ENCODE results near the gene PEMT. TPM values are rescaled to one million over a fixed set of nuclear protein-coding genes. Genes with fewer than 3 reads are reported as not detected.

The PEMT gene
- total RNA-seq, 1 donor from 2014 or later: 12.2 TPM

- TF ChIP-seq, protein P1, sequence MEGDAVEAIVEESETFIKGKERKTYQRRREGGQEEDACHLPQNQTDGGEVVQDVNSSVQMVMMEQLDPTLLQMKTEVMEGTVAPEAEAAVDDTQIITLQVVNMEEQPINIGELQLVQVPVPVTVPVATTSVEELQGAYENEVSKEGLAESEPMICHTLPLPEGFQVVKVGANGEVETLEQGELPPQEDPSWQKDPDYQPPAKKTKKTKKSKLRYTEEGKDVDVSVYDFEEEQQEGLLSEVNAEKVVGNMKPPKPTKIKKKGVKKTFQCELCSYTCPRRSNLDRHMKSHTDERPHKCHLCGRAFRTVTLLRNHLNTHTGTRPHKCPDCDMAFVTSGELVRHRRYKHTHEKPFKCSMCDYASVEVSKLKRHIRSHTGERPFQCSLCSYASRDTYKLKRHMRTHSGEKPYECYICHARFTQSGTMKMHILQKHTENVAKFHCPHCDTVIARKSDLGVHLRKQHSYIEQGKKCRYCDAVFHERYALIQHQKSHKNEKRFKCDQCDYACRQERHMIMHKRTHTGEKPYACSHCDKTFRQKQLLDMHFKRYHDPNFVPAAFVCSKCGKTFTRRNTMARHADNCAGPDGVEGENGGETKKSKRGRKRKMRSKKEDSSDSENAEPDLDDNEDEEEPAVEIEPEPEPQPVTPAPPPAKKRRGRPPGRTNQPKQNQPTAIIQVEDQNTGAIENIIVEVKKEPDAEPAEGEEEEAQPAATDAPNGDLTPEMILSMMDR (IDR thresholded peaks at IDR 0.05): no peak
- Mint-ChIP-seq H3K27ac (no peak overlapping the region), H3K4me1 (no peaks in the 10 kb centered on the region), H3K4me3 (no peak overlapping the region), H3K36me3 (ENCODE audit: low read depth) (no peaks in the 10 kb centered on the region), H3K9me3 (no peaks in the 10 kb centered on the region), H3K27me3 (no peaks in the 10 kb centered on the region)
- CTCF ChIA-PET: no interaction called here
- ATAC-seq (ENCODE audit: low read depth) (no peak), DNase-seq (no peak)
- intact Hi-C loops (cut with micrococcal nuclease): no loop called here
- POLR2A ChIA-PET: no interaction called here
Observed at GRCh38 chr17:17515934-17516930, 75.3 kb downstream of the PEMT start.

GRCh38 chr17:17514993-17515933, 76.2 kb downstream of the PEMT start:
- TF ChIP-seq, protein P1 (IDR thresholded peaks at IDR 0.05): no peak
- POLR2A ChIA-PET: no interaction called here
- intact Hi-C loops (cut with micrococcal nuclease): no loop called here
- H3K9me3 Mint-ChIP-seq: no peaks in the 10 kb centered on the region
- H3K27ac Mint-ChIP-seq: no peak overlapping the region
- H3K4me3 Mint-ChIP-seq: no peak overlapping the region
- DNase-seq (no peak), ATAC-seq (ENCODE audit: low read depth) (no peak)
- CTCF ChIA-PET: interaction anchor here (1.2 kb wide), 1 partner anchor 18 kb away, joined by 5 read pairs; no protein-coding TSS in a partner anchor
- H3K4me1 Mint-ChIP-seq: no peaks in the 10 kb centered on the region
- H3K27me3 Mint-ChIP-seq: no peaks in the 10 kb centered on the region
- no peaks in the 10 kb centered on the region for H3K36me3 Mint-ChIP-seq (ENCODE audit: low read depth)

- CTCF ChIA-PET: interaction anchor here (1.2 kb wide), 1 partner anchor 18 kb away, joined by 5 read pairs; no protein-coding TSS in a partner anchor
- POLR2A ChIA-PET: no interaction called here
Observed at GRCh38 chr17:17514361-17514992, 77.0 kb downstream of the PEMT start.

GRCh38 chr17:17513626-17514025, 77.9 kb downstream of the PEMT start:
- CTCF ChIA-PET: no interaction called here
- Mint-ChIP-seq H3K4me3 (no peak overlapping the region), H3K4me1 (no peaks in the 10 kb centered on the region), H3K36me3 (ENCODE audit: low read depth) (no peaks in the 10 kb centered on the region), H3K27me3 (no peaks in the 10 kb centered on the region), H3K27ac (no peak overlapping the region), H3K9me3 (no peaks in the 10 kb centered on the region)
- no peak for DNase-seq
- POLR2A ChIA-PET: no interaction called here
- intact Hi-C loops (cut with micrococcal nuclease): no loop called here
- ATAC-seq (ENCODE audit: low read depth): no peak
- TF ChIP-seq, protein P1 (IDR thresholded peaks at IDR 0.05): no peak

More at GRCh38 chr17:17514361-17514992, 77.0 kb downstream of the PEMT start:
- Mint-ChIP-seq H3K4me3 (no peak overlapping the region), H3K9me3 (no peaks in the 10 kb centered on the region), H3K27me3 (no peaks in the 10 kb centered on the region), H3K36me3 (ENCODE audit: low read depth) (no peaks in the 10 kb centered on the region), H3K4me1 (no peaks in the 10 kb centered on the region), H3K27ac (no peak overlapping the region)
- TF ChIP-seq, protein P1 (IDR thresholded peaks at IDR 0.05): no peak
- intact Hi-C loops (cut with micrococcal nuclease): no loop called here
- ATAC-seq (ENCODE audit: low read depth) (no peak), DNase-seq (no peak)

All from activated B cell treated with CpG ODN at 0.5 μM for 24 hours (primary cell).